ENCODE measurements around the gene SETD6. TPM values are rescaled to one million over a fixed set of nuclear protein-coding genes. Genes with fewer than 3 reads are reported as not detected.

The SETD6 gene
- total RNA-seq, 2 donors from 2014 or later: 8.5 to 18.0 TPM

DNA sequence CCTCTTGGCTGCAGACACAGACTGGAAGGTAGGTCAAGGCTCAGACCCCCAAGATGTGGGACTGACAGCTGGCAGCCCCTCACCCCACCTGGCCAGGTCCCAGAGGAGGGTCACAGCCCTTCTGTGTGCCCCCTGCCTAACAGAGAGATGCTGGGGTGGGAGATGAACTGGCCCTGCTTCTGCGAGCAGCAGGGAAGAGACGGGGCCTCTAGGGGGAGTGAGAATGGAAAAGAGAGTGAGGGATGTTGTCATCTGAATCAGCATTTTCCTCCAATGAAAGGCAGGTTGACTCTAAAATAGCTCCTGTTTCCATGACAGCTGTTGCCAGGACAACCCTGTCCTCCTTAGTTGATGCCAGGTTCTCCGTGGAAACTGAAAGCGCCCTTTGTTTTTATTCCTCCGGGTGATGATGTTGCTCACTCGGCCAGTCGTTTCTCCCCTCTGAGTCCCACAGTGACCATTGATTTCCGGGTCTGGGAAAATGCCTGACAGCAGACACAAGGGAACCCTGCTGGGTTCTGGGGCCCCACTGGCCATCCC lies 20.3 kb upstream of the SETD6 start:
- Histone ChIP-seq H3K27ac (no peak overlapping the region), H3K9ac (ENCODE audit: low read depth in 2 of 2, low read length in 2 of 2) (no peak overlapping the region), H3K4me3 (no peak overlapping the region), H3K36me3 (no peaks in the 10 kb centered on the region), H3K9me3 (no peaks in the 10 kb centered on the region), H3K27me3 (no peaks in the 10 kb centered on the region), H3K4me1 (no peaks in the 10 kb centered on the region)
- TF ChIP-seq, protein P1, sequence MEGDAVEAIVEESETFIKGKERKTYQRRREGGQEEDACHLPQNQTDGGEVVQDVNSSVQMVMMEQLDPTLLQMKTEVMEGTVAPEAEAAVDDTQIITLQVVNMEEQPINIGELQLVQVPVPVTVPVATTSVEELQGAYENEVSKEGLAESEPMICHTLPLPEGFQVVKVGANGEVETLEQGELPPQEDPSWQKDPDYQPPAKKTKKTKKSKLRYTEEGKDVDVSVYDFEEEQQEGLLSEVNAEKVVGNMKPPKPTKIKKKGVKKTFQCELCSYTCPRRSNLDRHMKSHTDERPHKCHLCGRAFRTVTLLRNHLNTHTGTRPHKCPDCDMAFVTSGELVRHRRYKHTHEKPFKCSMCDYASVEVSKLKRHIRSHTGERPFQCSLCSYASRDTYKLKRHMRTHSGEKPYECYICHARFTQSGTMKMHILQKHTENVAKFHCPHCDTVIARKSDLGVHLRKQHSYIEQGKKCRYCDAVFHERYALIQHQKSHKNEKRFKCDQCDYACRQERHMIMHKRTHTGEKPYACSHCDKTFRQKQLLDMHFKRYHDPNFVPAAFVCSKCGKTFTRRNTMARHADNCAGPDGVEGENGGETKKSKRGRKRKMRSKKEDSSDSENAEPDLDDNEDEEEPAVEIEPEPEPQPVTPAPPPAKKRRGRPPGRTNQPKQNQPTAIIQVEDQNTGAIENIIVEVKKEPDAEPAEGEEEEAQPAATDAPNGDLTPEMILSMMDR (IDR thresholded peaks at IDR 0.05): no peak
- DNase-seq: peak; percentile 64
- intact Hi-C loops (cut with DNase I): no loop called here

DNA sequence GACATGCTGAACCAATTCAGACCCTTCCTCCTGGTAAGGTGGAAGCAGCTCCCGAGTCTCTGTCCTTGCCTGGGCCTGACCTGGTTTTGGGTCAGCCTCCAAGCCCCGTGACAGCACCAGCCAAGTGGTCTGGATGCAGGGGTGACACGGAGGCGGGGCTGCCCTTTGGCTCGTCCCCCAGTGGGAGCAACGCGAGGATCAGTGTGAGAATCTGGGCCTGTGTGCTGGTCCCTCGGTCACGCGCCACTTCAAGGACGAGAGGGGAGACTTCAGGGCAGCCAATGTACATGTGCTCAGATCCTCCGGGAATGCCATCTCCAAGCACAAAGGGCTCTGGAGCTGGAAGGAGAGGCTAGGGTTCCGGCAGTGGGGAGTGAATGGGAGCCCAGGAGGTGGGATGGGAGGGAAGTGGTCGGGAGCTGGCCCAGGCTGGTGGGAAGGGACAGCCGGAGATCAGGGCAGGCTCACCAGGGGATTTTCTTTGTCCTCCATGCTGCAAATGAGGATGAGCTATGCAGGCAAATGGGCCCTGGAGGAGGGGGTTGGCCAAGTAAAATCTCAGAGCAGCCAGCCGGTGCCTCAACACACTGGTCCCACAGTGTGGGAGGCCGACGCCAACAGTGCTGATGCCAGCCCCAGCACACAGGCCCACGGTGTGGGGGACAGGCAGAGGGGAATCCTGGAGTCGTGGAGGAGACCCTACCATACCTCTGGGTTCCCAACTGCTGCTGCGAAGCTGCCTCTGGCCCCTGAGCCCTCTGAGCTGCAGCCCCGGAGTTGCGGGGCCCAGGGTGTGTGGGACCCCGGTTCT lies 19.6 kb upstream of the SETD6 start:
- Histone ChIP-seq H3K4me3 (no peak overlapping the region), H3K27ac (no peak overlapping the region), H3K4me1 (peaks cover under 1% of the 10 kb centered on the region), H3K9ac (ENCODE audit: low read depth in 2 of 2, low read length in 2 of 2) (peak overlapping the region in 1 of 2 donors; percentile 50), H3K27me3 (peaks cover 5% of the 10 kb centered on the region), H3K36me3 (no peaks in the 10 kb centered on the region), H3K9me3 (no peaks in the 10 kb centered on the region)
- TF ChIP-seq, protein P1 (IDR thresholded peaks at IDR 0.05): no peak
- intact Hi-C loops (cut with DNase I): no loop called here
- no peak for DNase-seq

DNA sequence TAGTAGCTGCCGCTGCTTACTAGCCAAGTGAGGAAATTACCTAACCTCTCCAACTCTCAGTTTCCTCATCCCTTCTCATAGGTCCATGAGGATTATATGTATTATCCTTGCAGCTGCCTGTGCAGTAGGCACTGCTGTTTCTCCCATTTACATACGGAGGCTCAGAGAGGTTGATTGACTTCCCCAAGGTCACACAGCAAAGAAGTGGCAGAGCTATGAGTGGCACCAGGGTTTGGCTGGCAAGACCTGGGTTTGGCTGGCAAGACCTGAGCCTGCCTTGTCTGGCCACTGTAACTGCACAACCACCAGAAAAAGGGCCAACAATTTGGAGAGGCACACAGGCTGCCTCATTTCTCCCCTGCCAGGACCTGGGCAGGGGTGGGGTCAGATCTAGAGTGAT lies 17.8 kb upstream of the SETD6 start:
- no peak overlapping the region for H3K27ac ChIP-seq
- TF ChIP-seq, protein P1 (IDR thresholded peaks at IDR 0.05): no peak
- peaks cover 21% of the 10 kb centered on the region for H3K27me3 ChIP-seq
- H3K9me3 ChIP-seq: no peaks in the 10 kb centered on the region
- no peak overlapping the region for H3K4me3 ChIP-seq
- H3K4me1 ChIP-seq: peaks cover 12% of the 10 kb centered on the region
- H3K36me3 ChIP-seq: no peaks in the 10 kb centered on the region
- DNase-seq: no peak
- intact Hi-C loops (cut with DNase I): no loop called here
- no peak overlapping the region for H3K9ac ChIP-seq (ENCODE audit: low read depth in 2 of 2, low read length in 2 of 2)

DNA sequence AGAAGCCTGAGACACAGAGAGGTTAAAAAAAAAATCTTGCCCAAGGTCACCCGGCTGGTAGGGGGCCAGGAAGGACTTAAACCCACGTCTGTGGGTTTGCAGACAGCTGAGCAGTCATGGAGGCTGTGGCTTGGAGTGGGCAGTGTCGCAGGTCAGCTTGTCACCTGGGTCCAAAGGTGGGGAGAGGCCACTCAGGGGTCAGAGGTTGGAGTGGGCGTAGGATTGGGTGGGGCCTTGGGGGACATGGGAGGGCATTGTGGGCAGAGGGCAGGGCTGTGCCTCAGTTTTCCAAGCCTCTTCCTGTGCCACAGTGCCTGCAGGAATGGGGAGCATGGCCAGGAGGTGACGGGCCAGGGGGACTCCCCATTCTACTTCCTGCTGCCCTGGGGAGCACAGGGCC lies 17.4 kb upstream of the SETD6 start:
- Histone ChIP-seq H3K4me1 (peaks cover 12% of the 10 kb centered on the region), H3K36me3 (no peaks in the 10 kb centered on the region), H3K9ac (ENCODE audit: low read depth in 2 of 2, low read length in 2 of 2) (no peak overlapping the region), H3K27me3 (peaks cover 21% of the 10 kb centered on the region), H3K27ac (no peak overlapping the region), H3K4me3 (no peak overlapping the region), H3K9me3 (no peaks in the 10 kb centered on the region)
- TF ChIP-seq, protein P1 (IDR thresholded peaks at IDR 0.05): no peak
- DNase-seq: no peak
- intact Hi-C loops (cut with DNase I): no loop called here

DNA sequence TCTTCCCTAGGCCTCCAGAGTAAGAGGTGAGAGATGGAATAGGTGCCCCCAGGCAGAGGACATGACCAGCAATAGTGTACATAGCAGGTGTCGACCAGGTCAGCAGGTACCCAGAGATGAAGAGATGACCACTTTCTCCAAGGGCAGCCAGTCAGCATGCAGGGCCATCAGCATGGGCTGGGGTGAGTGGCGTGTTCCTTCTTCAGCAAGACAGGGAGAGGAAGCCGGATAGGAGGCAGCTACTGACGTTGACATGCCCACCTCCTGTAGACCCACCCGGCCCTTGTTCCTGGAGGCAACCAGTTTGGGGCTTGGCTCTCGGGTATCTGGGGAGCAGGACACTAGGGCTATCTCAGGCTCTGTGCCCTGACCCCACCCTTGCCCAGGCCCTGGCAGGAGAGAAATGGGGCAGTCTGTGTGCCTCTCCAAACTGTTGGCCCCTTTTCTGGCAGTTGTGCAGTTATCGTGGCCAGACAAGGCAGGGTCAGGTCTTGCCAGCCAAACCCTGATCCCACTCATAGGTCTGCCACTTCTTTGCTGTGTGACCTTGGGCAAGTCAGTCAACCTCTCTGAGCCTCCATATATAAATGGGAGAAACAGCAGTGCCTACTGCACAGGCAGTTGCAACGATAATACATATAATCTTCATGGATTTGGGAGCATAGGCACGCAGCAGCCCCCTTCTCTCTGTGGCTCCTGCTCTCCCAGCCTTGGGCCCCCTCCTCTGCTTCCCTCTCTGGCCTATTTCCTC lies 16.8 kb upstream of the SETD6 start:
- Histone ChIP-seq H3K9me3 (no peaks in the 10 kb centered on the region), H3K27ac (no peak overlapping the region), H3K27me3 (peaks cover 21% of the 10 kb centered on the region), H3K4me3 (no peak overlapping the region), H3K9ac (ENCODE audit: low read depth in 2 of 2, low read length in 2 of 2) (no peak overlapping the region), H3K4me1 (peaks cover 12% of the 10 kb centered on the region), H3K36me3 (no peaks in the 10 kb centered on the region)
- intact Hi-C loops (cut with DNase I): no loop called here
- DNase-seq: no peak
- TF ChIP-seq, protein P1 (IDR thresholded peaks at IDR 0.05): no peak
